ENCODE measurements around the gene TANGO6. TPM values are rescaled to one million over a fixed set of nuclear protein-coding genes. Genes with fewer than 3 reads are reported as not detected.

Gene TANGO6
- 10 to 100 TPM; 10.9 to 15.5 (median 14.2) TPM for total RNA-seq
- long read RNA-seq, full-length matches to known transcripts, result 1 of 1 reads
- long read RNA-seq, partial matches to known transcripts, result 0 of 1 reads
- long read RNA-seq, other reads (novel, unspliced or antisense), result 0 of 1 reads

DNA sequence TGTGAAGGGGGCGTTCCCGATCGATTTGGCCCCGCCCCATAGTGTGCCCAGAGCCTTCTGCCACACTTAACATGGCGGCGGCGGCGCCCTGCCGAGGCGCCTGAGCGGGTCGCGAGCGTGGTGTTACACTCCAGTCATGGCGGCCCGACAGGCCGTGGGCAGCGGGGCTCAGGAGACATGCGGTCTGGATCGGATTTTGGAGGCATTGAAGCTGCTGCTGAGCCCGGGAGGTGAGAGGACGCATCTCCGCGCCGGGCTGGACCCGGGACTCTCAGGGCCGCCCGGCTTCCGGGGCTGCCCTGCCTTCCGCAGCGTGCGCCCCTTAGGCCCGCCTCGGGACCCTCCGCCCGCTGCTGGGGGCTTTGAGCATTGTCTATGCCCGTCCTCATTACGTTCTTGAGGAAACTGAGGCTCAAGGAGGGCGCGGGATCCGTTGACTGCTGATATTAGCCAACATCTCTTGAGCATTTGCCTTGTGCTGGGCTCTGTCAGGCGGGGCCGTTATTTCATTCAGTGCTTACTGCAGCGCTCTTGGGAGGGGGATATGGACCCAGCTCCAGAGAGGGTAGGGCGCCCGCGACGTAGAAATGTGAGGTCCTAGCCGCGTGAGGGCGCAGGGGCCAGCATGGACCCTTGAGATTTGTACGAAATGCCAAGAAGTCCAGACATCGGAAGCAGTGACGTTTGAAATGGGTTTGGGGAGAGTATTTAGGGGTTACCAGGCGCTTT lies at the start of gene TANGO6:
Gene TANGO6 (plus strand): TSS at position 50 of the 729 bp plus-strand sequence. CDS start 87 bp downstream, at position 137.
- no peaks in the 10 kb centered on the region for H3K9me3 ChIP-seq
- TF ChIP-seq POLR2A (IDR thresholded peaks at IDR 0.05), result peak; percentile 72
- TF ChIP-seq, protein P1, sequence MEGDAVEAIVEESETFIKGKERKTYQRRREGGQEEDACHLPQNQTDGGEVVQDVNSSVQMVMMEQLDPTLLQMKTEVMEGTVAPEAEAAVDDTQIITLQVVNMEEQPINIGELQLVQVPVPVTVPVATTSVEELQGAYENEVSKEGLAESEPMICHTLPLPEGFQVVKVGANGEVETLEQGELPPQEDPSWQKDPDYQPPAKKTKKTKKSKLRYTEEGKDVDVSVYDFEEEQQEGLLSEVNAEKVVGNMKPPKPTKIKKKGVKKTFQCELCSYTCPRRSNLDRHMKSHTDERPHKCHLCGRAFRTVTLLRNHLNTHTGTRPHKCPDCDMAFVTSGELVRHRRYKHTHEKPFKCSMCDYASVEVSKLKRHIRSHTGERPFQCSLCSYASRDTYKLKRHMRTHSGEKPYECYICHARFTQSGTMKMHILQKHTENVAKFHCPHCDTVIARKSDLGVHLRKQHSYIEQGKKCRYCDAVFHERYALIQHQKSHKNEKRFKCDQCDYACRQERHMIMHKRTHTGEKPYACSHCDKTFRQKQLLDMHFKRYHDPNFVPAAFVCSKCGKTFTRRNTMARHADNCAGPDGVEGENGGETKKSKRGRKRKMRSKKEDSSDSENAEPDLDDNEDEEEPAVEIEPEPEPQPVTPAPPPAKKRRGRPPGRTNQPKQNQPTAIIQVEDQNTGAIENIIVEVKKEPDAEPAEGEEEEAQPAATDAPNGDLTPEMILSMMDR (IDR thresholded peaks at IDR 0.05), result peak in 3 of 4 donors; percentile 7 to 23 (median 20)
- peak within 1 kb of the TSS; percentile 72 to 77 (median 73) for H3K27ac ChIP-seq
- H3K36me3 ChIP-seq, result no peaks in the 10 kb centered on the region
- intact Hi-C loops (cut with DNase I), result loop anchor here in 1 of 2 donors (10.0 kb wide), 1 partner anchor 271 kb away; no protein-coding TSS in a partner anchor
- WGBS (ENCODE audit: insufficient coverage, low coverage, low lambda C conversion rate, missing lambda C conversion rate), result 0% methylated on average over 14 of the region's 55 CpGs
- DNase-seq (peak; percentile 84 to 87 (median 85)), ATAC-seq (peak; percentile 92 to 94 (median 93))
- no peaks in the 10 kb centered on the region for H3K27me3 ChIP-seq
- peaks cover 0 to 13% (median 0%) of the 10 kb centered on the region in 4 donors for H3K4me1 ChIP-seq
- H3K4me3 ChIP-seq, result peak within 1 kb of the TSS; percentile 73 to 89 (median 88)

DNA sequence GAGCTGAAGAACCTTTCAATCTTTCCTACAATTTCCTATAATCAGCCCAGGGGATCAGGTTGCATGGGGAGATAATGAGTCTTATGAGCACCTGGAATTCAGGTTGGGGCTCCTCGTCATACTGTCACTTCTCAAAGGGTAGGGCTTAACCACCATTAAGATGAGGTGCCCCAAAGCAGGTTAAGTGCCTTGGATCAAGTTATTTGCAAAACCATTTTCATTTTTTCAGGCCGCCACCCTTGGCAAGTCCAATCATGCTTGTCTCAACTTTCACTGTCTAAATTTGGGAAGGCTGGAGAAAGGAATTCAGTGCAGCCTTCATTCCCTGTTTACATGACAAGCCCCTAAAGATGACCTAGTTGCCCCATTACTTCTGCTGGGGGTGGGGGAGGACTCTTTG lies 44.9 kb upstream of the TANGO6 start:
- H3K27me3 ChIP-seq, result no peaks in the 10 kb centered on the region
- peaks cover 0 to 14% (median 6%) of the 10 kb centered on the region in 4 donors for H3K4me1 ChIP-seq
- no peak for ATAC-seq
- H3K27ac ChIP-seq, result peak overlapping the region in 1 of 3 donors; percentile 0
- intact Hi-C loops (cut with DNase I), result no loop called here
- no peak for TF ChIP-seq POLR2A (IDR thresholded peaks at IDR 0.05)
- TF ChIP-seq, protein P1 (IDR thresholded peaks at IDR 0.05), result no peak
- no peaks in the 10 kb centered on the region for H3K9me3 ChIP-seq
- WGBS (ENCODE audit: insufficient coverage, low coverage, low lambda C conversion rate, missing lambda C conversion rate), result 86% methylated on average over 1 of the region's 2 CpGs
- H3K4me3 ChIP-seq, result no peak overlapping the region
- no peak for DNase-seq
- H3K36me3 ChIP-seq, result peaks cover 0 to 17% (median 1%) of the 10 kb centered on the region in 4 donors

DNA sequence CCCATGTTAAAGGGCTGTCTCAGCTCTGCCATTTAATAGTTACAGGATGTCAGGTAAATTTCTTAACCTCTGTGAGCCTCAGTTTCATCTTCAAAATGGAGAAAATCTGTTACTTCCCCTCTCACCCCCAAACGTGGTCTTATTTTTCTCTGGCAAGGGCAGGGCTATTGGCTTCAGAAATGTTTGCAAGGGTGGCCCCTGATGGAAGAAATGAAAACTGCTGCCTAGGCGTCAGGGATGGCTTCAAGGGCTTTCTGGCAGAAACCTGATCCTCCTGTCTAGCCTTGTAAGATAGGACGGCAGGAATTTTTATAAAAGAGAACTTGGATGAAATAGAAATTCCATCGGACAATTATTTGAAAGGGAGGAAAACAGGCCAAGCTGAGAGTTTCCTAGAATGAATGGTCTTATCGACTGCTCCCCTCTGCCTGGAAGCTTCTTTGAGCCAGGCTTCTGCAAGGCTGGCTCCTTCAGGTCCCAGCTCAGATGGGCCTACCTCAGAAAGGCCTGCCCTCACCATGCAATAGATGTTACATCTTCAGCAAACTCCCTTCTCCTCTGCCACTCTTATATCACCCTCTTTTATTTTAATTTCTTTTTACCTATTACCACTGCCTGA lies 43.0 kb upstream of the TANGO6 start:
- TF ChIP-seq, protein P1 (IDR thresholded peaks at IDR 0.05), result peak; percentile 43 to 76 (median 74)
- TF ChIP-seq POLR2A (IDR thresholded peaks at IDR 0.05), result no peak
- peaks cover 0 to 1% (median 0%) of the 10 kb centered on the region in 4 donors for H3K4me1 ChIP-seq
- peak in 1 of 3 donors; percentile 55 for DNase-seq
- no peaks in the 10 kb centered on the region for H3K9me3 ChIP-seq
- intact Hi-C loops (cut with DNase I), result loop anchor here in 1 of 2 donors (5.0 kb wide), 1 partner anchor 93 kb away; no protein-coding TSS in a partner anchor
- no peak overlapping the region for H3K27ac ChIP-seq
- WGBS (ENCODE audit: insufficient coverage, low coverage, low lambda C conversion rate, missing lambda C conversion rate), result 23% methylated on average over 5 of the region's 5 CpGs
- ATAC-seq, result peak; percentile 80 to 90 (median 87)
- peaks cover 0 to 17% (median 1%) of the 10 kb centered on the region in 4 donors for H3K36me3 ChIP-seq
- H3K27me3 ChIP-seq, result no peaks in the 10 kb centered on the region
- H3K4me3 ChIP-seq, result no peak overlapping the region

DNA sequence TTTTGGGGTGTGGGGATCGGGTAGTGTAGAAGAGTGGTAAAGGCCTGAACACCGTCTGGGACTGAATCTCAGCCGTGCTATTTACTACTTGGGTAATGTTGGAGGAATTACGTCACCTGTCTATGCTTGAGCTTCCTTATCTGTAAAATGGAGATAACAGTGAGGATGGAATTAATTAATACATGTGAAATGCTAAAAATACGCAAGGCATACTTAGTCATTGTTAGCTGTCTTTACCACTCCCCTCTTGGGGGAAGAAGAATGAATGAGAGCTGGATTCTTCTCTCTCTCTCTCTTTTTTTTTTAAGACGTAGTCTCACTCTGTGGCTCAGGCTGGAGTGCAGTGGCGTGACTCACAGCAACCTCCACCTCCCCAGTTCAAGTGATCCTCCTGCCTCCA lies 41.1 kb upstream of the TANGO6 start:
- 85% methylated on average over 5 of the region's 7 CpGs for WGBS (ENCODE audit: insufficient coverage, low coverage, low lambda C conversion rate, missing lambda C conversion rate)
- H3K4me1 ChIP-seq, result no peaks in the 10 kb centered on the region
- ATAC-seq (no peak), DNase-seq (no peak)
- H3K27me3 ChIP-seq, result no peaks in the 10 kb centered on the region
- no peaks in the 10 kb centered on the region for H3K9me3 ChIP-seq
- intact Hi-C loops (cut with DNase I), result loop anchor here in 1 of 2 donors (5.0 kb wide), 1 partner anchor 95 kb away; no protein-coding TSS in a partner anchor
- H3K27ac ChIP-seq, result no peak overlapping the region
- peaks cover 0 to 17% (median 1%) of the 10 kb centered on the region in 4 donors for H3K36me3 ChIP-seq
- TF ChIP-seq, protein P1 (IDR thresholded peaks at IDR 0.05), result no peak
- no peak for TF ChIP-seq POLR2A (IDR thresholded peaks at IDR 0.05)
- no peak overlapping the region for H3K4me3 ChIP-seq
